ENCODE results near the gene KPNA1.

The KPNA1 gene

GRCh38 chr3:122415104-122415744 lies 99.5 kb downstream of the KPNA1 start:
- no peak for DNase-seq (ENCODE audit: low read depth in 2 of 2)

GRCh38 chr3:122414391-122414790 lies 100.3 kb downstream of the KPNA1 start:
- no peak for DNase-seq (ENCODE audit: low read depth in 2 of 2)

DNA sequence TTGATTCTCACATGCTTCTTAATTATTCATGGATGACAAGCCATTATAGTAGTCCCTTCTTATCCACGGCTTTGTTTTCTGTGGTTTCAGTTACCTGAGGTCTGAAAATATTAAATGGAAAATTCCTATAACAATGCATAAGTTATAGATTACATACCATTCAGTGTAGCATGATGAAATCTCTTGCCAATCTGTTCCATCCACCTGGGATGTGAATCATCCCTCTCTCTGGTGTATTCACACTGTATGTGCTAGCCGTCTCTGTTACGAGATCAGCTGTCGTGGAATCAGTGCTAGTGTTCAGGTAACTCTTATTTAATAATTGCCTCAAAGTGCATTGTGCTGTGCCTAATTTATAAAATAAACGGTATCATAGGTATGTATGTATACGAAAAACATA lies 104.1 kb downstream of the KPNA1 start:
- no peak for DNase-seq (ENCODE audit: low read depth in 2 of 2)

GRCh38 chr3:122410111-122410510 lies 104.6 kb downstream of the KPNA1 start:
- DNase-seq (ENCODE audit: low read depth in 2 of 2) = no peak

DNA sequence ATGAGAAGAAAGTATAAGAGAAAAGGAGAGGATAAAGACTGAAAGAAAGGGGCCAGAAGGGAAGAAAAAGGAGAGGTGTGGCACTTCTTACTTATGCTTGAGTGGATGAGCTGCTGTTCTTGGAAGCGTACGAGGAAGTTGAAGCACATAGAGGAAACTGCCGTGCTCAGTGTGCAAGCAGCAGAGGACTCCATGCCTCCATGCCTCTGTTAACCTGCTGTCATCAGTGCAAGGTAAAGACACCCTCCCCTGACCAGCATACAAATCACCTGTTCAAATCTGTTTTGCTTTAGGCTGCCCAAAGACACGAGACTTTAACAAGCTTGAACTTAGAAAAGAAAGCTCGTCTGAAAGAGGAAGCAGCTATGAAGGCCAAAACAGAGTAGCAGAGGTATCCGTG lies 105.3 kb downstream of the KPNA1 start:
- DNase-seq (ENCODE audit: low read depth in 2 of 2) = no peak

DNA sequence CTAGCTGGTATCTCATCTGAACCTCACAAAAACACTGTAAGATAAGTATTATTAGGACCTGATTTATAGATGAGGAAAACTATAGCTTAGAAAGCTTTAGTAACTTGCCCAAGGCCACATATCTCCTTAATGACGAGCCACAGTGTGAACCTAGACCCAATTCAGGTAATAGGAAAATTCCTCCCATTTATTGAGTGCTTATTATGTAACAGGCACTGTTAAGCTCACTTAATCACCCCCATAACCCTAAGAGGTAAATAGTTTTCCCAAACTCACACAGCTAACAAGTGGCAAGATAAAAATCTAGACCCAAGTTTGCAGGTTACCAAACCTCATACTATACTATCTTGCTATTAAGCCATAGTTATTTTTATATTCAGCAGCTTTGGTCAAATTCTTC lies 106.8 kb downstream of the KPNA1 start:
- DNase-seq (ENCODE audit: low read depth in 2 of 2) = no peak

- DNase-seq (ENCODE audit: low read depth in 2 of 2) = no peak
Observed at GRCh38 chr3:122406198-122406597, 108.5 kb downstream of the KPNA1 start.

GRCh38 chr3:122405015-122405414 lies 109.7 kb downstream of the KPNA1 start:
- DNase-seq (ENCODE audit: low read depth in 2 of 2) = no peak

- no peak for DNase-seq (ENCODE audit: low read depth in 2 of 2)
Observed at GRCh38 chr3:122403489-122403888, 111.2 kb downstream of the KPNA1 start.

DNA sequence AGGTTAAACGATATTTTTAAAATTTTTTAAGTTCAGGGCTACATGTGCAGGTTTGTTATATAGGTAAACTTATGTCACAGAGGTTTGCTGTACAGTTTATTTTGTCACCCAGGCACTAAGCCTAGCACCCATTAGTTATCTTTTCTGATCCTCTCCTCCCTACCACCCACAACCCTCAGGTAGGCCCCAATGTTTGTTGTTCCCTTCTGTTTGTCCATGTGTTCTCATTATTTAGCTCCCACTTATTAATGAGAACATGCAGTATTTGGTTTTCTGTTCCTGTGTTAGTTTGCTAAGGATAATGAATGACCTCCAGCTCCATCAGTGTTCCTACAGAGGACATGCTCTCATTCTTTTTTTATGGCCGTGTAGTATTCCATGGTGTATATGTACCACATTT lies 115.8 kb downstream of the KPNA1 start:
- DNase-seq (ENCODE audit: low read depth in 2 of 2) = no peak

- DNase-seq (ENCODE audit: low read depth in 2 of 2) = no peak
Observed at GRCh38 chr3:122397201-122397600, 117.5 kb downstream of the KPNA1 start.

- no peak for DNase-seq (ENCODE audit: low read depth in 2 of 2)
Observed at GRCh38 chr3:122396511-122396910, 118.2 kb downstream of the KPNA1 start.

GRCh38 chr3:122395582-122395981 lies 119.2 kb downstream of the KPNA1 start:
- no peak for DNase-seq (ENCODE audit: low read depth in 2 of 2)

GRCh38 chr3:122394173-122394572 lies 120.6 kb downstream of the KPNA1 start:
- DNase-seq (ENCODE audit: low read depth in 2 of 2) = no peak

- no peak for DNase-seq (ENCODE audit: low read depth in 2 of 2)
Observed at GRCh38 chr3:122392868-122393844, 121.6 kb downstream of the KPNA1 start.

GRCh38 chr3:122391681-122392446 lies 122.9 kb downstream of the KPNA1 start:
- no peak for DNase-seq (ENCODE audit: low read depth in 2 of 2)

DNA sequence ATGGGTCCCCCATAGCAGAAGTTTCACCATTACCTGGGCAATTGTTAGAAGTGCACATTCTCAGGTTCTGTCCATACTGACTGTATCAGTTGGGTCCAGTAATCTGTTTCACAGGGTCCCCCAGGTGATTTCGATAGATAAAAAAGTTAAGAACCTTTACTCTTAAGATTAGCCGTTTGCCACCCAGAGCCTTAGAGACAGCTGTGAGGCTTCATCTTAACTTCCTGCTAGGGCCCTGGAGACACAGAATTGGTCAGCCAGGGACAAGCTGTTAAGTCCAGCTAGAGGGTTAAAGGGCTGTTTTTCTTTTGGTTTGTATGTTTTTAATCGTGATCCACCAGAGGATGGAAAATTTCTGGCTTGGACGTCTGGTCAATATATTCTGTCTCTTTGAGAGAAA lies 124.1 kb downstream of the KPNA1 start:
- no peak for DNase-seq (ENCODE audit: low read depth in 2 of 2)

DNA sequence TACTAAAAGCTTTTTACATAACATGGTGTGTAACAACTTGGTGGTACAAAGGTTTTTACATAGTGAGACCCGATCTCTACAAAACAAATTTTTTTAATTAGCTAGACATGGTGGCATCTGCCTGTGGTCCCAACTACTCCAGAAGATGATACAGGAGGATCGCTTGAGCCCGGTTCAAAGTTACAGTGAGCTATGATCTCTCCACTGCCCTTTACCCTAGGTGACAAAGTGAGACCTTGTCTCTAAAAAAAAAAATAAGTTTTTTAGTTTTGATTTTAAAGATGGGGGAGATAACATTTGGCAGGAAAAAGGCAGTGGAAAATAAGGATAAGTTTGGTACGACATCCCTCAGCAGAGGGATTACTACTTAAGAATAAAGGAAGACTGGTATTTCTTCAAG lies 124.8 kb downstream of the KPNA1 start:
- DNase-seq (ENCODE audit: low read depth in 2 of 2) = no peak

- no peak for DNase-seq (ENCODE audit: low read depth in 2 of 2)
Observed at GRCh38 chr3:122389197-122389596, 125.5 kb downstream of the KPNA1 start.

DNA sequence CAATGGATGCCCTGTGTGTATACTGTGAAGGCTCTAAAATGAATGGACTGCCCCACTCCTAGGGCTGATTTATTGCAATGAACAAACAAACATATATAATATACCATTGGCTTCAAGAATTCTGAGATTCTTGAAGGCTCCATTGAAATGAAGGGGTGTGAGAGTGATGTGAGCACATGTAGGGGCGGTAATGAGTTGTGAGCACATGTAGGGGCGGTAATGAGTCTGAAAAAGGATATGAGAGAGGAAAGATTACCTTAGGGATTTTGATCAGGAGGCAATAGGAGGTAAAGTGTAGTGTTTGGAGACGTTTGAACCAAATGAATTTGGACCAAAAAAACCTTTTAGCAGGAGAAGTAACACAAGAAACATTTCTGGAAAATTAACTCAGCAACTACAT lies 127.0 kb downstream of the KPNA1 start:
- DNase-seq (ENCODE audit: low read depth in 2 of 2) = no peak

- peak; percentile 85 for DNase-seq (ENCODE audit: low read depth in 2 of 2)
Observed at GRCh38 chr3:122383771-122384697, 130.7 kb downstream of the KPNA1 start, which contains the start of gene FAM162A. Gene FAM162A, plus strand, starts transcription at chr3:122384182. Its CDS starts 84 bp downstream, at chr3:122384266.
